NT2/D1 (cell line): Measurements from ENCODE around the gene RHBDD1.

Experiments
- YY1 ChIP-seq: IDR thresholded peaks from 2 replicates; pipeline ENCODE4 v1.6.1; 2011; ENCODE audit not compliant: insufficient read length, insufficient read depth
- ZNF274 ChIP-seq: IDR thresholded peaks from 2 replicates; pipeline ENCODE4 v1.6.1; 2011; ENCODE audit warnings: mild to moderate bottlenecking, low read depth, low read length

GRCh38 chr2:226910384-226910783 lies 74.5 kb downstream of the RHBDD1 start:
- no peak for TF ChIP-seq YY1
- TF ChIP-seq ZNF274 = no peak
